Heart right ventricle (tissue), 16 donors: ENCODE data around the gene INTS15. TPM values are rescaled to one million over a fixed set of nuclear protein-coding genes. Genes with fewer than 3 reads are reported as not detected.

Experiments
- ATAC-seq, 8 donors: fragments of 200-7000 bp; cut with Tn5 transposase; one replicate each; pipeline ENCODE4 v1.9.1; 2020; ENCODE audit warnings: mild to moderate bottlenecking in 8 of 8, moderate library complexity in 8 of 8, moderate number of reproducible peaks in 1 of 8
- DNase-seq, 2 donors: peaks; one replicate each; pipeline ENCODE4 v3.0.0-alpha.2; 2020
- H3K27ac ChIP-seq, 10 donors: fragments of 200-600 bp; sonication (generic) in 2 of 10; one replicate each; pipeline versions ENCODE4 v1.5.0 to v1.8.0; 2020 to 2022; ENCODE audit warnings: mild to moderate bottlenecking in 3 of 10
- H3K27me3 ChIP-seq, 7 donors: fragments of 200-600 bp; one replicate each; pipeline ENCODE4 v1.8.0; 2021 to 2022; ENCODE audit warnings: mild to moderate bottlenecking in 2 of 7
- H3K36me3 ChIP-seq, 9 donors: fragments of 200-600 bp; sonication (generic) in 1 of 9; one replicate each; pipeline versions ENCODE4 v1.5.0 to v1.8.0; 2020 to 2022; ENCODE audit warnings: mild to moderate bottlenecking in 2 of 9
- H3K4me1 ChIP-seq, 9 donors: fragments of 200-600 bp; sonication (generic) in 1 of 9; one replicate each; pipeline versions ENCODE4 v1.5.0 to v1.8.0; 2020 to 2022; ENCODE audit warnings: mild to moderate bottlenecking in 4 of 9
- H3K4me3 ChIP-seq, 10 donors: fragments of 200-600 bp; sonication (generic) in 2 of 10; one replicate each; pipeline versions ENCODE4 v1.5.0 to v1.8.0; 2020 to 2022; ENCODE audit warnings: mild to moderate bottlenecking in 7 of 10, moderate library complexity in 2 of 10
- H3K9me3 ChIP-seq, 11 donors: fragments of 200-600 bp in 10 of 11; sonication (generic) in 2 of 11; one replicate each; pipeline versions ENCODE4 v1.5.0 to v1.8.0; 2013 to 2022; ENCODE audit warnings: mild to moderate bottlenecking in 2 of 11, control low read depth in 1 of 11, moderate library complexity in 1 of 11
- WGBS, 2 donors: extraction: QIAGEN DNeasy Blood & Tissue Kit; methylation state at CpG; one replicate each; pipeline ENCODE4 v1.1.7; 2013; ENCODE audit warnings: inconsistent platforms in 1 of 2; 5-methylcytosine and 5-hydroxymethylcytosine counted together
- intact Hi-C, 10 donors: fragments of 100-400 bp; cut with DNase I; formaldehyde crosslinking; loops; one replicate each; pipeline versions ENCODE4 v1.11.1 to v1.14.2; 2022
- polyA plus RNA-seq, 2 donors: library from polyadenylated mRNA; stranded (reverse); fragments of 200-250 nt; gene quantifications; one replicate each; pipeline ENCODE4 v1.2.3, GENCODE V29; 2013
- total RNA-seq, 10 donors: library from RNA; stranded (reverse); fragmentation: NEBNext Ultra II Directional in 3 of 10; extraction: Animal tissue kit (Norgen Biotek cat#: 25700) in 3 of 10; gene quantifications; one replicate each; pipeline versions ENCODE4 v1.2.1 to v1.2.4, GENCODE V29; 2021 to 2023
- TF ChIP-seq, protein P1 (sequence below), 9 donors: fragments of 200-600 bp; sonication (generic) in 2 of 9; IDR thresholded peaks; one replicate each; pipeline versions ENCODE4 v1.5.0 to v1.8.0; 2021 to 2022; ENCODE audit warnings: antibody characterized with exemption in 9 of 9, mild to moderate bottlenecking in 5 of 9, moderate library complexity in 1 of 9
- donor health status: Arrhythmogenic right ventricular cardiomyopathy.
- donor health status: ischemic (EF 13 %, LVEDD 7.1; RV severe dilation, severe dysfunction).
- donor health status: healthy with polysubstance abuse.
- donor health status: DM: no; HTN: yes; CAD: no.
- donor health status: DM: no; HTN: no; CAD: no.
- donor health status: ischemic (EF 25% LVEDD 6.9; RV normal size, moderate dysfunction).
- donor health status: ischemic (EF 25% LVEDD 5.7; RV mildly dilated, moderate dysfunction).
- donor health status: healthy.
- donor health status: DM: yes; HTN: yes; CAD: no.
- donor health status: Ischemic cardiomyopathy.
- donor health status: ischemic (EF 35%, LVEDD 5.7; RV mildly dilated, moderate dysfunction).
- donor health status: nonischemic (EF 11% LVEDD 7.7; RV severe dilation, severe dysfunction).
- donor health status: DM: yes; HTN: yes; CAD: no.
- donor health status: PGD.
- donor health status: ischemic (EF 29% LVEDD 5.4; RV normal size, mild dysfunction).
- donor health status: nonischemic (EF 23%, LVEDD 6.1; RV moderate dilation, normal function).

Gene INTS15
- total and polyA plus RNA-seq, 12 donors, result 9.8 to 22.0 (median 13.4) TPM

DNA sequence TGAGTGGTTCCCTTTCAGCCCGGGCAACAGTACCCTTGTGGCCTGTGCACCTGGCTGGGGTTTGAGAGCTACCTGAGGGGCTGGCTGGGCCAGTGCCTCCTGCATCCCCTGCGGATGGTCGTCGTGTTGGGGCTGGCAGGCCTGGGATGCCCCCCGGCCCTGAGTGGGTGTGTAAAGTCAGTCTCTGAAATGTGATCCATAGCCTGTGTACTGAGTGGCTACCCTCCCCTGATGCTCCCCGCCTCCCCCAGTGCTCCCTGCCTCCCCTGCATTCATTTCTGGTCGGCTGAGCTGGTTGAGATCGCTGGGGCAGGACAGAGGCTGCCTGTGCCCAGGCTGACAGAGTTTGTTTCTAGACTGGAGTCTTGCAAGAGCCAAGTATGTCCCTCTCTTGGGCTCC lies 56.6 kb downstream of the INTS15 start:
- H3K4me1 ChIP-seq, result peaks cover 0 to 4% (median 0%) of the 10 kb centered on the region in 9 donors
- no peak overlapping the region for H3K27ac ChIP-seq
- peaks cover 0 to 100% (median 13%) of the 10 kb centered on the region in 9 donors for H3K36me3 ChIP-seq
- ATAC-seq (no peak), DNase-seq (no peak)
- TF ChIP-seq, protein P1, sequence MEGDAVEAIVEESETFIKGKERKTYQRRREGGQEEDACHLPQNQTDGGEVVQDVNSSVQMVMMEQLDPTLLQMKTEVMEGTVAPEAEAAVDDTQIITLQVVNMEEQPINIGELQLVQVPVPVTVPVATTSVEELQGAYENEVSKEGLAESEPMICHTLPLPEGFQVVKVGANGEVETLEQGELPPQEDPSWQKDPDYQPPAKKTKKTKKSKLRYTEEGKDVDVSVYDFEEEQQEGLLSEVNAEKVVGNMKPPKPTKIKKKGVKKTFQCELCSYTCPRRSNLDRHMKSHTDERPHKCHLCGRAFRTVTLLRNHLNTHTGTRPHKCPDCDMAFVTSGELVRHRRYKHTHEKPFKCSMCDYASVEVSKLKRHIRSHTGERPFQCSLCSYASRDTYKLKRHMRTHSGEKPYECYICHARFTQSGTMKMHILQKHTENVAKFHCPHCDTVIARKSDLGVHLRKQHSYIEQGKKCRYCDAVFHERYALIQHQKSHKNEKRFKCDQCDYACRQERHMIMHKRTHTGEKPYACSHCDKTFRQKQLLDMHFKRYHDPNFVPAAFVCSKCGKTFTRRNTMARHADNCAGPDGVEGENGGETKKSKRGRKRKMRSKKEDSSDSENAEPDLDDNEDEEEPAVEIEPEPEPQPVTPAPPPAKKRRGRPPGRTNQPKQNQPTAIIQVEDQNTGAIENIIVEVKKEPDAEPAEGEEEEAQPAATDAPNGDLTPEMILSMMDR (IDR thresholded peaks at IDR 0.05), result no peak
- no peaks in the 10 kb centered on the region for H3K27me3 ChIP-seq
- no peak overlapping the region for H3K4me3 ChIP-seq
- intact Hi-C loops, result no loop called here
- WGBS, 2 donors, result 80 to 81% methylated on average over 8 of the region's 8 CpGs
- H3K9me3 ChIP-seq, result peaks cover 0 to 7% (median 0%) of the 10 kb centered on the region in 11 donors

GRCh38 chr7:6647080-6647479 lies 57.3 kb downstream of the INTS15 start:
- intact Hi-C loops, result no loop called here
- no peaks in the 10 kb centered on the region for H3K27me3 ChIP-seq
- TF ChIP-seq, protein P1 (IDR thresholded peaks at IDR 0.05), result no peak
- no peak overlapping the region for H3K27ac ChIP-seq
- H3K36me3 ChIP-seq, result peaks cover 2 to 100% (median 18%) of the 10 kb centered on the region in 9 donors
- H3K9me3 ChIP-seq, result peaks cover 0 to 13% (median 0%) of the 10 kb centered on the region in 11 donors
- WGBS, 2 donors, result 82 to 83% methylated on average over 8 of the region's 8 CpGs
- H3K4me3 ChIP-seq, result no peak overlapping the region
- ATAC-seq (peak in 5 of 8 donors; percentile 12 to 68 (median 36)), DNase-seq (no peak)
- H3K4me1 ChIP-seq, result peaks cover 0 to 4% (median 0%) of the 10 kb centered on the region in 9 donors

GRCh38 chr7:6647541-6647940 lies 57.7 kb downstream of the INTS15 start:
- no peak overlapping the region for H3K27ac ChIP-seq
- intact Hi-C loops, result no loop called here
- no peak for DNase-seq
- H3K9me3 ChIP-seq, result peaks cover 0 to 18% (median 0%) of the 10 kb centered on the region in 11 donors
- WGBS, 2 donors, result 91 to 93% methylated on average over 14 of the region's 14 CpGs
- no peaks in the 10 kb centered on the region for H3K27me3 ChIP-seq
- TF ChIP-seq, protein P1 (IDR thresholded peaks at IDR 0.05), result no peak
- peaks cover 4 to 100% (median 23%) of the 10 kb centered on the region in 9 donors for H3K36me3 ChIP-seq
- peaks cover 0 to 4% (median 0%) of the 10 kb centered on the region in 9 donors for H3K4me1 ChIP-seq
- peak in 2 of 8 donors; percentile 4 to 5 for ATAC-seq
- H3K4me3 ChIP-seq, result no peak overlapping the region

- ATAC-seq (no peak), DNase-seq (no peak)
- Histone ChIP-seq H3K4me3 (no peak overlapping the region), H3K27me3 (no peaks in the 10 kb centered on the region), H3K27ac (no peak overlapping the region), H3K36me3 (peaks cover 4 to 99% (median 26%) of the 10 kb centered on the region in 9 donors), H3K9me3 (peaks cover 0 to 20% (median 0%) of the 10 kb centered on the region in 11 donors), H3K4me1 (peaks cover 0 to 4% (median 0%) of the 10 kb centered on the region in 9 donors)
- WGBS, 2 donors, result 93 to 97% methylated on average over 17 of the region's 17 CpGs
- intact Hi-C loops, result no loop called here
- TF ChIP-seq, protein P1 (IDR thresholded peaks at IDR 0.05), result no peak
These were observed 58.4 kb downstream of the INTS15 start for GRCh38 chr7:6648066-6648814.
